SKM-1 treated with dmso at 0.1 percent for 144 hours (cell line): Measurements from ENCODE around the gene B9D1.

Experiments used
- DNase-seq: peaks from one replicate; lab custom pipeline; 2025; ENCODE audit not compliant: unreplicated experiment; lab: John Stamatoyannopoulos, UW

B9D1 gene

DNA sequence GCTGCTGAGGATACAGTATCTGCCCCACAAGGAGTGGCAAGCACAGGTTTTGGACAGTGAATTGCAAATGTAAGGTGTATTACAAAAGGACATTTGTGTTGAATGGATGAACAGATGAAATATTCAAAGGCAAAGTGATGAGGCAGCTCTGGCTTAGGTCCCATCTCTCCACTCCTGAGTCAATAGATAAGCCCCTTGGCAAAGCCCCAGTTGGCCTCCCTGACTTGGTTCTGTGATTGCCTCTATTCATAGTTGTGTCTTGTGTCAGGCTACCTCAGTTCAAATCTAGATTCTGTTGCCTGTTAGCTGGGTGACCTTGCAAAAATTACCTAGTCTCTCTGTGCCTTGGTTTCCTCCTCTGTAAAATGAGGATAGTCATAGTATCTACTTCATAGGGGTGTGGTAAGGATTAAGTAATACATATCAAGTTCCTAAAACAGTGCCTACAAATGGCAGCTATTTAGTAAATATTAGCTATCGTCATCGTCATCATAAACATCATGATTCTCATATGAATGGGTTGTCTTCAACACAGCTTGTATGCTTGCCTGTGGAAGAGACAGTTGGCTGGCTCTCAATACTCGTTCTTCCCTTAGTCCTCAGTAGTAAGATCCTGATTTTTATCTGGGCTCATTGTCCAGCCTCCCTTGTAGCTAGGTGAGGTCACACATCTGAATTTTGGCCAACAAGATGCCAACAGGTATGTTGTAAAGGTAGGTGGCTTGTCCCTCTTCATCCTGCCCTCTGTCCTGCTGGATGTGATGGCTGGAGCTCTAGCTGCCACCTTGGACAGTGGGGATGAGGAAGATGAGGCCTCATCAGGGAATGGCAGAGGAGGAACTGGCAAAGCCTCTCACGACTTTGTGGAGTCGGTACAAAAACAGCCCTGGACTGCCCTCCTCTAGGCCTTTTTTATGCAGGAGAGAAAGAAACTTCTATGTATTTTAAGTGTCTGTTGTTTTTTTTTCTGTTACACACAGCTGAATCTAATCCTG lies 26.6 kb upstream of the B9D1 start:
- no peak for DNase-seq

GRCh38 chr17:19387921-19388521 lies 25.5 kb upstream of the B9D1 start:
- DNase-seq: no peak

GRCh38 chr17:19386974-19387920 lies 24.7 kb upstream of the B9D1 start, which contains the start of gene MFAP4:
Gene MFAP4 (minus strand): TSS chr17:19387190. CDS start chr17:19387155, 35 bp downstream.
- DNase-seq: no peak

GRCh38 chr17:19386051-19386929 lies 23.8 kb upstream of the B9D1 start:
- peak; percentile 83 for DNase-seq

GRCh38 chr17:19385521-19385983 lies 23.0 kb upstream of the B9D1 start:
- no peak for DNase-seq

- DNase-seq: no peak
Observed at GRCh38 chr17:19384723-19385391, 22.3 kb upstream of the B9D1 start.

- no peak for DNase-seq
Observed at GRCh38 chr17:19383681-19384470, 21.4 kb upstream of the B9D1 start.

DNA sequence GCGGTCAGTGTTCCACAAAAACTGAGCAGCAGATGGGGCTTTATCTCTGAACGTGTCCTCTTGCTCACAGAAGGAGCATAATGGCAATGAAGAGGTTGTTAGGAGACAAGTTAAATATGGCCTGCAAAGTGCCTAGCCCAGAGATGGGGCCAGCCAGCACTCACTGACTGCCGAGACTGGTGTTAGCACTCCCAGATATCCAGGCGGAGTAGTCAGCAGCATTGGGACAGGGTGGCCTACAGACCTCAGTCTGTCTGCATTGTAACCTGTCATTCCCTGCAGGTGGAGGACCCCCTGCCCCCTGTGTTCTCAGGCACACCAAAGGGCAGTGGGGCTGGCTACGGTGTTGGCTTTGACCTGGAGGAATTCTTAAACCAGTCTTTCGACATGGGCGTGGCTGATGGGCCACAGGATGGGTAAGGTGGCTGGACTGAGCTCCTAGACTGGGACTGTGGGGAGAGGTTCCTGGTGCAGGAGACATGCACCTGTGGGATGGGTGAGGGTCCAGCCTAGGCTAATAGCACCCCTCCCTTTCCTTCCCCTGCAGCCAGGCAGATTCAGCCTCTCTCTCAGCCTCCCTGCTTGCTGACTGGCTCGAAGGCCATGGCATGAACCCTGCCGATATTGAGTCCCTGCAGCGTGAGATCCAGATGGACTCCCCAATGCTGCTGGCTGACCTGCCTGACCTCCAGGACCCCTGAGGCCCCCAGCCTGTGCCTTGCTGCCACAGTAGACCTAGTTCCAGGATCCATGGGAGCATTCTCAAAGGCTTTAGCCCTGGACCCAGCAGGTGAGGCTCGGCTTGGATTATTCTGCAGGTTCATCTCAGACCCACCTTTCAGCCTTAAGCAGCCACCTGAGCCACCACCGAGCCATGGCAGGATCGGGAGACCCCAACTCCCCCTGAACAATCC lies 20.3 kb upstream of the B9D1 start:
- no peak for DNase-seq

DNA sequence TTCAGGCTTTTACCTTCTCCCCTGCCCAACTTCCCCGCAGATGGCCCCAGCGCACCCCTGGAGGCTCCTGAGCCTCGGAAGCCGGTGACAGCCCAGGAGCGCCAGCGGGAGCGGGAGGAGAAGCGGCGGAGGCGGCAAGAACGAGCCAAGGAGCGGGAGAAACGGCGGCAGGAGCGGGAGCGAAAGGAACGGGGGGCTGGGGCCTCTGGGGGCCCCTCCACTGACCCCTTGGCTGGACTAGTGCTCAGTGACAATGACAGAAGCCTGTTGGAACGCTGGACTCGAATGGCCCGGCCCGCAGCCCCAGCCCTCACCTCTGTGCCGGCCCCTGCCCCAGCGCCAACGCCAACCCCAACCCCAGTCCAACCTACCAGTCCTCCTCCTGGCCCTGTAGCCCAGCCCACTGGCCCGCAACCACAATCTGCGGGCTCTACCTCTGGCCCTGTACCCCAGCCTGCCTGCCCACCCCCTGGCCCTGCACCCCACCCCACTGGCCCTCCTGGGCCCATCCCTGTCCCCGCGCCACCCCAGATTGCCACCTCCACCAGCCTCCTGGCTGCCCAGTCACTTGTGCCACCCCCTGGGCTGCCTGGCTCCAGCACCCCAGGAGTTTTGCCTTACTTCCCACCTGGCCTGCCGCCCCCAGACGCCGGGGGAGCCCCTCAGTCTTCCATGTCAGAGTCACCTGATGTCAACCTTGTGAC lies 19.4 kb upstream of the B9D1 start:
- no peak for DNase-seq

- no peak for DNase-seq
Observed at GRCh38 chr17:19381361-19381740, 18.8 kb upstream of the B9D1 start.

GRCh38 chr17:19380481-19381301 lies 18.2 kb upstream of the B9D1 start:
- DNase-seq: no peak

DNA sequence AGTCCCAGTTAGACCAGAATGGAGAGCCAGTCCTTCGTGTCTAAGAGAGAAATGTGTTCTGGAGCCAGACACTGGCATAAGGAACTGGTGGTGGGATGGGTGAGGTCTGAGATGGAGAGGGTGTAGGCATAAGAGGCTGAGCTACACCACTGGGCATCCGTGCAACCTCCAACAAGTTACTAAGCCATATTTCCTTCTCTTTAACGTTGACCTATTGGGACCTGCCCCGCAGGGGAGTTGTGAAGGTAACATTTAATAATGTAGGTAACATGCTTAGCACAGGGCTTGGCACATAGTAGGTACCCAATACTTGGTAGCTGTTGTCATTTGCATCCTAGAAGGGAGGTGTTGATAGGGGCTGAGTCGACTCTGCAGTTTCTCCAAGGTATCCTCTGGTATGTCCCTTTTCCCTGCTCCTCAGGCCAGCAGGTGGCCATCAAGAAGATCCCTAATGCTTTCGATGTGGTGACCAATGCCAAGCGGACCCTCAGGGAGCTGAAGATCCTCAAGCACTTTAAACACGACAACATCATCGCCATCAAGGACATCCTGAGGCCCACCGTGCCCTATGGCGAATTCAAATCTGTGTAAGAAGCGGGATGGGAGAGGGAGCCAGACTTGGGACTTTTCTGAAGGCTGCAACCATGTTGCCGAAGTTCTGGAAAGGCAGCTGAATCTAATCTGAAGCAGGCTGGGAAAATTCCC lies 17.0 kb upstream of the B9D1 start:
- no peak for DNase-seq

DNA sequence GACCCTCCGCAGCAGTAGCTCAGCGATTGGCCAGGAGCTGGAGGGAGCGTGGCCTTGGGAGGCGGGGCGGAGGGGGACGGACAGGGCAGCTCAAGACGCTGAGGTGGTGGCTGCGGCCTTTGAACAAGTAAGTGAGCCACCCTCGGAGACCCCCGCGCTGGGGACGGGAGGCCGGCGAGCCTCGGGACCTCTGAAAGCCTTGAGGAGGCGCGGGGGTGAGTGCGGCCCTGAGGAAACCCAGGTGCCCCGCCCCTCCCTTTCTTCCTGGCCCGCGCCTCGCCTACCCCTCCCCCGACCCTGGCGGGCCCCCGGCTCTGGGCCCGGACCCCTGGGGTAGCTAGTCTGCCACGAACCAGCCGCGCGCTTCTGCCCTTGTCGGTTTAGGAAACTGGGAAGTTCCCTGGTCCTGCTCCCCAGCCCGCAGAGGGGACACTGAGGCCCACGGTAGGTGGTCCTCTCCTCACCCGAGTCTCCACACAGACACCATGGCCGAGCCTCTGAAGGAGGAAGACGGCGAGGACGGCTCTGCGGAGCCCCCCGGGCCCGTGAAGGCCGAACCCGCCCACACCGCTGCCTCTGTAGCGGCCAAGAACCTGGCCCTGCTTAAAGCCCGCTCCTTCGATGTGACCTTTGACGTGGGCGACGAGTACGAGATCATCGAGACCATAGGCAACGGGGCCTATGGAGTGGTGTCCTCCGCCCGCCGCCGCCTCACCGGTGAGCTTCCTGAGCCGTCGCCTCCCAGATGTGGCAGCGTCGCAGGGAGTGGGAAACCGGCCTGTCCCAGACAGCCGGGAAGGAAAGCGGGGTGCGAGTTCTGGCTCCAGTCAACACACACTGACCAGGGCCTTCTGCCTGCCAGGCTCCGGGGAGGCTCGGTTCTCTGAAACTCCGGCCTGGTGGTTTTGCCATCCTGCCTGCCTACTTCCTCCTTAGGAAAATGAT lies 16.2 kb upstream of the B9D1 start, which contains the start of gene MAPK7:
MAPK7 (plus strand) TSS at position 83 of the 945 bp plus-strand sequence; CDS start at position 486, 403 bp downstream.
- no peak for DNase-seq
